ENCODE data around the gene KIF18B. TPM values are rescaled to one million over a fixed set of nuclear protein-coding genes. Genes with fewer than 3 reads are reported as not detected.

KIF18B gene
- total RNA-seq, 1 donor from 2014 or later: 0.89 TPM

DNA sequence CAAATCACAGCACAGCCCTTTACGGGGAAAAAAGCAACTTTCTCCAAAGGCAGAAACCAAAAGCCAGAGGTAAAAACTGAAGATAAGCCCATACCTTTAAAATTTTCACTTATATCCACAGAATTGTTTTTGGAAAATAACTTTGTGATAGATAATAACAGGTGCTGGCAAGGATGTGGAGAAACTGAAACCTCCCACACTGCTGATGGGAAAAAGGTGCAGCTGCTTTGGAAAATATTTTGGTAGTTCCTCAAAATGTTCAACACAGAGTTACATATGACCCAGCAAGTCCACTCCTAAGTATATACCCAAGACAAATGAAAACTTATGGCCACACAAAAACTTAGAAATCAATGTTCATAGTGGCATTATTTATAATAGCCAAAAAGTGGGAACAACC, 60.6 kb downstream of the KIF18B start:
- no peak for ATAC-seq
- H3K4me1 ChIP-seq: peaks cover 19% of the 10 kb centered on the region
- TF ChIP-seq, protein P1, sequence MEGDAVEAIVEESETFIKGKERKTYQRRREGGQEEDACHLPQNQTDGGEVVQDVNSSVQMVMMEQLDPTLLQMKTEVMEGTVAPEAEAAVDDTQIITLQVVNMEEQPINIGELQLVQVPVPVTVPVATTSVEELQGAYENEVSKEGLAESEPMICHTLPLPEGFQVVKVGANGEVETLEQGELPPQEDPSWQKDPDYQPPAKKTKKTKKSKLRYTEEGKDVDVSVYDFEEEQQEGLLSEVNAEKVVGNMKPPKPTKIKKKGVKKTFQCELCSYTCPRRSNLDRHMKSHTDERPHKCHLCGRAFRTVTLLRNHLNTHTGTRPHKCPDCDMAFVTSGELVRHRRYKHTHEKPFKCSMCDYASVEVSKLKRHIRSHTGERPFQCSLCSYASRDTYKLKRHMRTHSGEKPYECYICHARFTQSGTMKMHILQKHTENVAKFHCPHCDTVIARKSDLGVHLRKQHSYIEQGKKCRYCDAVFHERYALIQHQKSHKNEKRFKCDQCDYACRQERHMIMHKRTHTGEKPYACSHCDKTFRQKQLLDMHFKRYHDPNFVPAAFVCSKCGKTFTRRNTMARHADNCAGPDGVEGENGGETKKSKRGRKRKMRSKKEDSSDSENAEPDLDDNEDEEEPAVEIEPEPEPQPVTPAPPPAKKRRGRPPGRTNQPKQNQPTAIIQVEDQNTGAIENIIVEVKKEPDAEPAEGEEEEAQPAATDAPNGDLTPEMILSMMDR (IDR thresholded peaks at IDR 0.05): no peak
- DNase-seq: no peak
- intact Hi-C loops (cut with DNase I): no loop called here
- no peaks in the 10 kb centered on the region for H3K9me3 ChIP-seq
- peaks cover 69% of the 10 kb centered on the region for H3K36me3 ChIP-seq
- H3K27me3 ChIP-seq (ENCODE audit: low read depth): no peaks in the 10 kb centered on the region
- no peak overlapping the region for H3K4me3 ChIP-seq
- H3K27ac ChIP-seq: no peak overlapping the region

DNA sequence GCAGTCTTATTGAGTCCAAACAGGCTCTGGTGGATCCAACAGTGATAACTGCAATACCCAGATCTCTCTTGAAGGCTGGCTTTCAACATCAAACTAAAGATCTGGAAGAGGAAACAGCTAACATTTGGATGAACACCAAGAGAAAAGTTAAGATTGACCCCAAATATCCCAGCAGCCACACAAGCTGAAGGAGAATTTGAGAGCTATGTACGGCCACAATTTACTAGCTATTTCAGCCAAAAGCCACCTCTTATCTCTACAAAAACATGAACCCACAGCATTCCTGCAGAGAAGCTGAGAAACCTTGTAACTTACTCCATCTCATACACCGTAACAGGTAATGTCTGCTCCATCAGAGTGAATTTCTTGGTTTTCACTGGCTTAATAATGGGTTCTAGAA, 62.6 kb downstream of the KIF18B start:
- no peak for ATAC-seq
- TF ChIP-seq, protein P1 (IDR thresholded peaks at IDR 0.05): no peak
- intact Hi-C loops (cut with DNase I): no loop called here

DNA sequence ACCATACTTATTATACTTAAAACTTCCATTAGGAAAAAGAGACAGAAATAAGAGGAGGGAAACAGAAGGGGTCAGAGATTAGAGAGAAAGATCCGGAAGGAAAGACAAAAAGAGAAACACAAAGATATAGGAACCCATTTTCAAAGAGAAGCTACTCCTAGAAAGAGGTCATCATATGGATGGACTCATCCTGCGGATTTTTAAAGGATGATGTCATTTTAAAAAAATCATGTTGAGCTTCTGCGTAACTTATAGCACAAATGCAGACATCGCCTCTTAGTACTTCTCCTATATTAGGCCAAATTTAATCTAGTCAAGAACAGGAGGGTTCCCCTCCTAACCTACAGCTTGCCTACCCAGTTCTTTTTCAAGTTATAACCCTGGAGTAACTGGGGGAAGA, 66.4 kb downstream of the KIF18B start:
- Histone ChIP-seq H3K27ac (no peak overlapping the region), H3K9me3 (no peaks in the 10 kb centered on the region), H3K4me1 (no peaks in the 10 kb centered on the region), H3K36me3 (peaks cover 98% of the 10 kb centered on the region), H3K4me3 (no peak overlapping the region), H3K27me3 (ENCODE audit: low read depth) (no peaks in the 10 kb centered on the region)
- TF ChIP-seq, protein P1 (IDR thresholded peaks at IDR 0.05): no peak
- intact Hi-C loops (cut with DNase I): no loop called here
- ATAC-seq (no peak), DNase-seq (no peak)

More for the DNA sequence above, 62.6 kb downstream of the KIF18B start:
- Histone ChIP-seq H3K9me3 (no peaks in the 10 kb centered on the region), H3K4me1 (peaks cover 19% of the 10 kb centered on the region), H3K36me3 (peaks cover 75% of the 10 kb centered on the region), H3K4me3 (no peak overlapping the region), H3K27ac (no peak overlapping the region), H3K27me3 (ENCODE audit: low read depth) (no peaks in the 10 kb centered on the region)
- DNase-seq: no peak

DNA sequence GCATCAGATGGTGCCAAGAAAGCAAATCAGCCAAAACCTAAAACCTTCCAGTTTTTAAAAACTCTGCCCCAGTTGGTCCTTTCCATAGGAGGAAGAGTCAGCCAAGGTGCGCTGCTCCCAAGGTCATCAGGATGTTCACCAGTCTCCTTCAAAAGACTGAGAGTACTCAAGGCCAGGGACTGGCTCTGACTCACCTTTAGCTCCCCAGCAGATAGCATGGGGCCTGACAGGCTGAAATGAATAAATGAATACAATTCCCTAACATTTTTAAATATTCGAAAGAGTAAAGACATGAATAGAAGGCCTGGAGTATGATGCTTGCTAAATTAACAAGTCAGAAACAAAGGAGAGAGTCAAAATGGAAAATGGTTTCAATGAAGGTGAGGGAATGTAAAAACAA, 67.5 kb downstream of the KIF18B start:
- TF ChIP-seq, protein P1 (IDR thresholded peaks at IDR 0.05): no peak
- H3K27ac ChIP-seq: no peak overlapping the region
- no peaks in the 10 kb centered on the region for H3K4me1 ChIP-seq
- no peaks in the 10 kb centered on the region for H3K27me3 ChIP-seq (ENCODE audit: low read depth)
- H3K4me3 ChIP-seq: no peak overlapping the region
- no peak for ATAC-seq
- peaks cover 98% of the 10 kb centered on the region for H3K36me3 ChIP-seq
- no peaks in the 10 kb centered on the region for H3K9me3 ChIP-seq
- intact Hi-C loops (cut with DNase I): no loop called here
- DNase-seq: no peak

DNA sequence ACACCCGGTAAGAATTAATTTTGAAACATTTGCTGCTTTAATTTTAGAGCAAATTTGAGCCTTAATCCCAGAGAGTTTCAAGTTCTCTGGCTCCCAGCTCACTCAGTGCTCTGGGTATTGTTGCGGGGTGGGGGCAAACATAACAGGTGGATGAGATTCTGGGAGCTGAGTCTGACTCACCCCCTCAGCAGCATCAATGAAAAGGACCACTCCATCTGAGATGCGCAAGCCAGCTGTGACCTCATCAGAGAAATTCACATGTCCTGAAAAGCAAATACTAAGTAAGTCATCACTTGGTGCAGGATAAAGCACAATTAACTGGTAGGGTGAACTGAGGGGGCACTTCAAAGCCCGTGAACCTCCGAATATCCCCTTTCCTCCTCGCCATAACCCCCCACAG, 68.2 kb downstream of the KIF18B start:
- H3K27ac ChIP-seq: no peak overlapping the region
- no peak overlapping the region for H3K4me3 ChIP-seq
- peaks cover 98% of the 10 kb centered on the region for H3K36me3 ChIP-seq
- H3K9me3 ChIP-seq: no peaks in the 10 kb centered on the region
- H3K27me3 ChIP-seq (ENCODE audit: low read depth): no peaks in the 10 kb centered on the region
- TF ChIP-seq, protein P1 (IDR thresholded peaks at IDR 0.05): no peak
- ATAC-seq: no peak
- no peak for DNase-seq
- intact Hi-C loops (cut with DNase I): no loop called here
- no peaks in the 10 kb centered on the region for H3K4me1 ChIP-seq
